GM13976 (cell line): ENCODE results near the gene DCST1.

ENCODE experiments used
- DNase-seq: peaks from one replicate; pipeline ENCODE4 v3.0.0; 2012; ENCODE audit warnings: low spot score
- CTCF ChIP-seq: IDR thresholded peaks from 2 replicates; pipeline ENCODE4 v1.5.1; 2012; ENCODE audit warnings: borderline replicate concordance, mild to moderate bottlenecking; ENCODE audit not compliant: insufficient read depth; ENCODE audit errors: extremely low read depth, missing control alignments, control extremely low read depth
- in situ Hi-C: fragments of 300-500 bp; cut with MboI; formaldehyde crosslinking; loops from one replicate; pipeline ENCODE4 v1.12.0; 2022; ENCODE audit warnings: low sequenced_read_pairs, mixed read lengths, inconsistent platforms; ENCODE audit not compliant: unreplicated experiment

Gene DCST1

GRCh38 chr1:155066777-155067176 is 33.2 kb downstream of the DCST1 start:
- DNase-seq = no peak
- TF ChIP-seq CTCF = no peak
- in situ Hi-C loops = loop anchor here (10.0 to 25.0 kb wide), 2 partner anchors 402 to 504 kb away; partner anchors contain the start of genes CHRNB2 and UBE2Q1

GRCh38 chr1:155068599-155068998 is 35.0 kb downstream of the DCST1 start:
- DNase-seq = no peak
- TF ChIP-seq CTCF = no peak
- in situ Hi-C loops = loop anchor here (10.0 to 25.0 kb wide), 2 partner anchors 404 to 506 kb away; partner anchors contain the start of genes CHRNB2 and UBE2Q1

- in situ Hi-C loops = loop anchor here (10.0 to 25.0 kb wide), 2 partner anchors 405 to 507 kb away; partner anchors contain the start of genes CHRNB2 and UBE2Q1
- TF ChIP-seq CTCF = no peak
- DNase-seq = no peak
Measured at GRCh38 chr1:155069551-155070157, 36.0 kb downstream of the DCST1 start.

- no peak for TF ChIP-seq CTCF
- no peak for DNase-seq
- in situ Hi-C loops = loop anchor here (25.0 kb wide), 1 partner anchor 508 kb away; the partner anchor contains the start of genes CHRNB2 and UBE2Q1
Measured at GRCh38 chr1:155070158-155070621, 36.6 kb downstream of the DCST1 start.

- DNase-seq = peak; percentile 85
- in situ Hi-C loops = loop anchor here (25.0 kb wide), 1 partner anchor 509 kb away; the partner anchor contains the start of genes CHRNB2 and UBE2Q1
- peak; percentile 19 for TF ChIP-seq CTCF
Measured at GRCh38 chr1:155070721-155071569, 37.3 kb downstream of the DCST1 start.

- DNase-seq = no peak
- no peak for TF ChIP-seq CTCF
- in situ Hi-C loops = loop anchor here (25.0 kb wide), 1 partner anchor 509 kb away; the partner anchor contains the start of genes CHRNB2 and UBE2Q1
Measured at GRCh38 chr1:155071701-155072100, 38.1 kb downstream of the DCST1 start.
